Mesenchymal stem cell (in vitro differentiated cells and primary cell): ENCODE measurements around the gene ADD1.
"Not testable (repeated sequence)": the region's sequence is repeated elsewhere in the genome, so short reads cannot be mapped to it uniquely, and the experiment has no call there.

Experiments
- DNase-seq: peaks from one replicate; pipeline ENCODE4 v3.0.0-alpha.2; 2013
- H2AFZ ChIP-seq: one replicate; pipeline ENCODE4 v1.6.1; 2013; ENCODE audit warnings: low read depth, mild to moderate bottlenecking, control low read depth, inconsistent platforms, low read length, moderate library complexity
- H2AK5ac ChIP-seq: 2 replicates; pipeline ENCODE4 v1.6.1; 2013; ENCODE audit warnings: low read length, moderate library complexity, mild to moderate bottlenecking, inconsistent platforms; ENCODE audit not compliant: severe bottlenecking
- H2BK120ac ChIP-seq: one replicate; pipeline ENCODE4 v1.6.1; 2013; ENCODE audit warnings: low read depth, mild to moderate bottlenecking, inconsistent platforms, low read length, moderate library complexity
- H2BK12ac ChIP-seq, 2 experiments: one replicate each; pipeline ENCODE4 v1.6.1; 2013; ENCODE audit warnings: inconsistent platforms in 2 of 2, low read length in 2 of 2, mild to moderate bottlenecking in 2 of 2, moderate library complexity in 2 of 2, control low read depth in 1 of 2
- H2BK15ac ChIP-seq: one replicate; pipeline ENCODE4 v1.6.1; 2013; ENCODE audit warnings: mild to moderate bottlenecking, low read depth, inconsistent platforms; ENCODE audit not compliant: poor library complexity, severe bottlenecking
- H2BK5ac ChIP-seq: 2 replicates; pipeline ENCODE4 v1.6.1; 2013; ENCODE audit warnings: low read depth, mild to moderate bottlenecking, low read length, control low read depth, inconsistent platforms; ENCODE audit not compliant: poor library complexity, severe bottlenecking
- H3K14ac ChIP-seq, 2 experiments: one replicate each; pipeline ENCODE4 v1.6.1; 2013; ENCODE audit warnings: inconsistent platforms in 2 of 2, low read length in 2 of 2, control low read depth in 1 of 2, mild to moderate bottlenecking in 1 of 2, moderate library complexity in 1 of 2
- H3K18ac ChIP-seq, 2 experiments: one replicate each; pipeline ENCODE4 v1.6.1; 2013; ENCODE audit warnings: inconsistent platforms in 2 of 2, low read length in 2 of 2, control low read depth in 1 of 2, low read depth in 1 of 2, mild to moderate bottlenecking in 1 of 2
- H3K23ac ChIP-seq, 2 experiments: one replicate each; pipeline ENCODE4 v1.6.1; 2013; ENCODE audit warnings: inconsistent platforms in 2 of 2, low read length in 2 of 2, mild to moderate bottlenecking in 2 of 2, moderate library complexity in 2 of 2, control low read depth in 1 of 2
- H3K27ac ChIP-seq: 2 replicates; pipeline ENCODE4 v1.5.1; 2013; ENCODE audit warnings: mild to moderate bottlenecking, moderate library complexity, low read length, control low read depth, inconsistent platforms; ENCODE audit not compliant: poor library complexity, severe bottlenecking
- H3K27me3 ChIP-seq, 2 experiments: 2 replicates each; pipeline versions ENCODE4 v1.6.1 to v1.7.0; 2013; ENCODE audit warnings: low read length in 2 of 2, mild to moderate bottlenecking in 2 of 2, moderate library complexity in 2 of 2, control low read depth in 1 of 2, inconsistent platforms in 1 of 2; ENCODE audit not compliant: control insufficient read depth in 1 of 2, insufficient read depth in 1 of 2
- H3K36me3 ChIP-seq, 2 experiments: 2 replicates each; pipeline versions ENCODE4 v1.6.1 to v1.7.0; 2013; ENCODE audit warnings: low read length in 2 of 2, control low read depth in 1 of 2, inconsistent platforms in 1 of 2, low read depth in 1 of 2, mild to moderate bottlenecking in 1 of 2; ENCODE audit not compliant: insufficient read depth in 2 of 2, control insufficient read depth in 1 of 2
- H3K4ac ChIP-seq, 2 experiments: one replicate each; pipeline ENCODE4 v1.6.1; 2013; ENCODE audit warnings: inconsistent platforms in 2 of 2, low read length in 2 of 2, mild to moderate bottlenecking in 2 of 2, moderate library complexity in 2 of 2, control low read depth in 1 of 2, low read depth in 1 of 2
- H3K4me1 ChIP-seq: 2 replicates; pipeline ENCODE4 v1.6.1; 2013; ENCODE audit warnings: low read depth, low read length, control low read depth; ENCODE audit not compliant: control insufficient read depth, insufficient read depth
- H3K4me2 ChIP-seq: 2 replicates; pipeline ENCODE4 v1.6.1; 2013; ENCODE audit warnings: low read length, mild to moderate bottlenecking, inconsistent platforms; ENCODE audit not compliant: poor library complexity, severe bottlenecking
- H3K4me3 ChIP-seq, 2 experiments: 2 replicates each; pipeline versions ENCODE4 v1.5.1 to v1.7.0; 2013; ENCODE audit warnings: low read length in 2 of 2, mild to moderate bottlenecking in 2 of 2, control low read depth in 1 of 2, low read depth in 1 of 2; ENCODE audit not compliant: insufficient read depth in 1 of 2
- H3K79me1 ChIP-seq: replicated peaks from 2 replicates; pipeline ENCODE4 v1.6.1; 2013; ENCODE audit warnings: mild to moderate bottlenecking, control low read depth, low read length, inconsistent platforms; ENCODE audit not compliant: poor library complexity, severe bottlenecking
- H3K9ac ChIP-seq: 2 replicates; pipeline ENCODE4 v1.7.0; 2013; ENCODE audit warnings: mild to moderate bottlenecking, low read length, moderate library complexity
- H3K9me3 ChIP-seq: 2 replicates; pipeline ENCODE4 v1.7.0; 2013; ENCODE audit warnings: mild to moderate bottlenecking, low read length; ENCODE audit not compliant: control insufficient read depth
- H4K8ac ChIP-seq: one replicate; pipeline ENCODE4 v1.6.1; 2013; ENCODE audit warnings: inconsistent platforms, mild to moderate bottlenecking, low read length, moderate library complexity
- H4K91ac ChIP-seq: one replicate; pipeline ENCODE4 v1.6.1; 2013; ENCODE audit warnings: mild to moderate bottlenecking, low read length, inconsistent platforms
- WGBS: methylation state at CpG from one replicate; pipeline ENCODE4 v1.1.7; 2013; ENCODE audit warnings: mixed read lengths; 5-methylcytosine and 5-hydroxymethylcytosine counted together

The ADD1 gene

DNA sequence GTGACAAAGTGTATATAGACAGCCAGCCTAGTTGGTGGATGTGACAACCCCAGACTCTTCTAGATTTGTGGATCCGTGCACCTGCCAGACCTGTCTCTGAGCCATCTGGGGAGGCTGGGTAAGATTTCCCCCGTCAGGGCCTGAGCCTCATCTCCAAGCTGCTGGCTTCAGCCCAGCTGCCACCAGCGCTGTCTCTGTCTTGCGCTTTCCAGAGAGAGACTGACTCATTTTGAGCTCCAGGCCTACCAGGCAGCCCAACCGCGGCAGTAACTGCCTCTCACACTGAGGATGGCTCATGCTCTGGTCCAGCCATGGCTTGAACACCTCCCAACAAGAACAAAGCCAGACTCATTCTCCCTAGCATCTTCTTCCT, 93.1 kb downstream of the ADD1 start:
- H2BK15ac ChIP-seq: no peak overlapping the region
- H3K79me1 ChIP-seq: peaks cover 24% of the 10 kb centered on the region
- H3K4ac ChIP-seq: no peak overlapping the region
- no peak overlapping the region for H2BK120ac ChIP-seq
- no peak overlapping the region for H4K91ac ChIP-seq
- no peaks in the 10 kb centered on the region for H3K9me3 ChIP-seq
- no peak overlapping the region for H2BK12ac ChIP-seq
- WGBS: 73% methylated on average over 6 of the region's 6 CpGs
- no peaks in the 10 kb centered on the region for H3K27me3 ChIP-seq
- H3K18ac ChIP-seq: peak overlapping the region in 1 of 2 experiments; percentile 32
- peaks cover 63 to 68% of the 10 kb centered on the region in 2 experiments for H3K36me3 ChIP-seq
- no peak overlapping the region for H3K4me2 ChIP-seq
- peak overlapping the region; percentile 50 for H3K27ac ChIP-seq
- H3K14ac ChIP-seq: no peak overlapping the region
- H2AK5ac ChIP-seq: no peak overlapping the region
- no peak overlapping the region for H2BK5ac ChIP-seq
- H3K4me1 ChIP-seq: peaks cover 47% of the 10 kb centered on the region
- peak; percentile 65 for DNase-seq
- H3K4me3 ChIP-seq: no peak overlapping the region
- H4K8ac ChIP-seq: no peak overlapping the region
- H3K9ac ChIP-seq: peak overlapping the region; percentile 33
- H2AFZ ChIP-seq: no peak overlapping the region
- no peak overlapping the region for H3K23ac ChIP-seq

DNA sequence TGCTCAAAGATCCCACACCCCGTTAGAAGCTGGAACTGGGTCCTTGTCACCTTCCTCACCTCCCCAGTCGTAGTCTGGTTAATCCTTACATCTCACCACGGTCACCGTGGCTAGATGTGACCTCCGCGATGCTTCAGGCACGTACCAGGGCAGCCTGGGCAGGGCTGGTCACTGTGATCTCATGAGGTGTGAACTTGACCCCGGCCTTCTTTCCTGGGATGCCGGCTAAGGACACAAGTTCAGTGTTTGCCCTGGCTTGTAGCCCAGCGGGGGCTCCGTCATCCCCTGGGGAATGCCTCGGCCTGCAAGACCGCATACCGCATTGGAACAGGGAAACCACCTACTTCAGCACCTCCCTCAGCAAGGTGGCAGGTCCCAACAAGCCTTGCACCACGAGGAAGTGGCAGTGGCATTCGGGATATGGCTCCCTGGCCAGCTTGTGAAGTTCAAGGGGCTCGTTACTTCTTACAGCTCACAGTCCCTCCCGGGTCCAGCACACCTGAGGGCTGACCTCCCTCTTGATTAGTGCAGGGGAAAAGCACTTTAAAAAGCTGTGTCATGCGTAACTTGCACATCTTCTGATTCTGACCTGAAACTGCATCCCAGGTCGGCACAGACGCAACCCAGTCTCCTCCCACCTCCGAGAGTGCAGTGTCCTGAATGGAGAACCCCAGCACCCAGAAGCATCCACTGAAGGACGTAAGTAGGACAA, 93.7 kb downstream of the ADD1 start:
- no peak overlapping the region for H2AFZ ChIP-seq
- DNase-seq: no peak

DNA sequence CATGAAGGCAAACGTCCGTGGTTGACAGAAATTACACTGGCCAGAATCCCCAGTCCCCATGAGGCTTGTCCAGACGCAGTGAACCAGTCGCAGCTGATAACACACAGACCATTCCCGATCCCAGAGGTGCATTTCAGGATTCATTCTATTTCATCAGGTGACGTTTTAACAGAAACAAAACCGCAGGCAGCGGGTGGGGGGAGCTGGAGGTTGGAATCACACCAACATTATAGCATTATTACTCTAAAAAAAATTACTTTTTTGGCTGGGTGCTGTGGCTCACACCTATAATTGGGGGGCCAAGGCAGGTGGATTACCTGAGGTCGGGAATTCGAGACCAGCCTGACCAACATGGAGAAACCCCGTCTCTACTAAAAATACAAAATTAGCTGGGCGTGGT, 94.3 kb downstream of the ADD1 start:
- Histone ChIP-seq H3K79me1 (peaks cover 24% of the 10 kb centered on the region), H4K91ac (no peak overlapping the region), H3K4ac (no peak overlapping the region), H3K23ac (no peak overlapping the region), H2BK5ac (no peak overlapping the region), H3K4me3 (no peak overlapping the region), H3K14ac (no peak overlapping the region), H2BK15ac (no peak overlapping the region), H4K8ac (no peak overlapping the region), H3K27me3 (no peaks in the 10 kb centered on the region), H3K4me2 (no peak overlapping the region), H3K9me3 (no peaks in the 10 kb centered on the region), H3K4me1 (peaks cover 35% of the 10 kb centered on the region), H2AFZ (no peak overlapping the region), H2BK12ac (no peak overlapping the region), H3K36me3 (peaks cover 66 to 68% of the 10 kb centered on the region in 2 experiments), H2BK120ac (no peak overlapping the region), H3K9ac (no peak overlapping the region), H2AK5ac (no peak overlapping the region), H3K27ac (no peak overlapping the region), H3K18ac (no peak overlapping the region)
- 92% methylated on average over 9 of the region's 12 CpGs for WGBS
- no peak for DNase-seq

More for the DNA sequence above, 93.7 kb downstream of the ADD1 start:
- H3K18ac ChIP-seq: no peak overlapping the region
- peak overlapping the region; percentile 50 for H3K27ac ChIP-seq
- H2BK5ac ChIP-seq: no peak overlapping the region
- no peak overlapping the region for H2BK15ac ChIP-seq
- H4K8ac ChIP-seq: no peak overlapping the region
- WGBS: 90% methylated on average over 22 of the region's 23 CpGs
- peaks cover 24% of the 10 kb centered on the region for H3K79me1 ChIP-seq
- H2BK12ac ChIP-seq: no peak overlapping the region
- H4K91ac ChIP-seq: no peak overlapping the region
- peaks cover 42% of the 10 kb centered on the region for H3K4me1 ChIP-seq
- H3K27me3 ChIP-seq: no peaks in the 10 kb centered on the region
- H3K9me3 ChIP-seq: no peaks in the 10 kb centered on the region
- H3K14ac ChIP-seq: no peak overlapping the region
- H2BK120ac ChIP-seq: no peak overlapping the region
- no peak overlapping the region for H3K4ac ChIP-seq
- H3K36me3 ChIP-seq: peaks cover 63 to 68% of the 10 kb centered on the region in 2 experiments
- H3K9ac ChIP-seq: peak overlapping the region; percentile 33
- H3K4me3 ChIP-seq: no peak overlapping the region
- no peak overlapping the region for H3K4me2 ChIP-seq
- H2AK5ac ChIP-seq: no peak overlapping the region
- H3K23ac ChIP-seq: no peak overlapping the region

DNA sequence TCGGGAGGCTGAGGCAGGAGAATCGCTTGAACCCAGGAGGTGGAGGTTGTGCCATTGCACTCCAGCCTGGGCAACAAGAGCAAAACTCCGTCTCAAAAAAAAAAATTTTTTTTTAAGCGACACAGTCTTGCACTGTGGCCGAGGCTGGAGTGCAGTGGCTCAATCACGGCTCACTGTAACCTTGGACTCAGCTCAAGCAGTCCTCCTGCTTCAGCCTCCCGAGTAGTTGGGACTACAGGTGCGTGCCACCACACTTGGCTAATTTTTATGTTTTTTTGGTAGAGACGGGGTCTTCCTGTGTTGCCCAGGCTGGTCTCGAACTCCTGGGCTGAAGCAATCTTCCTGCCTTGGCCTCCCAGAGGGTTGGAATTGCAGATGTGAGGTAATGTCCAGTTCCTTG, 94.8 kb downstream of the ADD1 start:
- not testable (repeated sequence) for H2AK5ac ChIP-seq, H4K8ac ChIP-seq, H4K91ac ChIP-seq, H3K4ac ChIP-seq, H2BK5ac ChIP-seq, H3K27me3 ChIP-seq, H2BK120ac ChIP-seq, H3K9ac ChIP-seq, H2BK12ac ChIP-seq, H3K4me2 ChIP-seq, H3K9me3 ChIP-seq, H3K18ac ChIP-seq, H3K14ac ChIP-seq, H3K27ac ChIP-seq, H3K4me3 ChIP-seq, H2BK15ac ChIP-seq, DNase-seq, H2AFZ ChIP-seq, H3K23ac ChIP-seq
- Histone ChIP-seq H3K36me3 (peaks cover 68 to 71% of the 10 kb centered on the region in 2 experiments), H3K4me1 (peaks cover 31% of the 10 kb centered on the region), H3K79me1 (peaks cover 26% of the 10 kb centered on the region)
- 97% methylated on average over 9 of the region's 10 CpGs for WGBS
